HepG2 (cell line): ENCODE data around the gene TUBAL3. TPM values are rescaled to one million over a fixed set of nuclear protein-coding genes. Genes with fewer than 3 reads are reported as not detected.
A peak's percentile ranks its signal among the peaks of the same experiment; 100 is the strongest.

Experiments
- ATAC-seq: fragments of 200-7000 bp; cut with Tn5 transposase; 3 replicates; pipeline ENCODE4 v1.9.1; 2020; ENCODE audit warnings: mild to moderate bottlenecking, moderate library complexity
- BruUV-seq: library from RNA; stranded (reverse); fragments of 400-500 nt; replicated peaks from 2 replicates; lab custom pipeline; 2021; lab: Mats Ljungman, UMichigan
- CTCF ChIA-PET: fragments of 300-600 bp; formaldehyde crosslinking; extraction: SDS; loops from one replicate; lab custom pipeline; 2021; ENCODE audit warnings: low total read pairs, inconsistent platforms, low intra/inter-chr PET ratio; lab: Yijun Ruan, JAX
- POLR2A ChIA-PET: fragments of 350-600 bp; sonication (Branson Sonifier 250); formaldehyde crosslinking; loops from one replicate; lab custom pipeline; 2020; ENCODE audit warnings: antibody characterized with exemption, inconsistent platforms; lab: Yijun Ruan, JAX
- DNase-seq: peaks from one replicate; pipeline ENCODE4 v3.0.0-alpha.2; 2015; ENCODE audit warnings: low spot score
- FAIRE-seq: peaks from 3 replicates; lab custom pipeline; 2011; peaks lifted over from hg19 to GRCh38; lab: Jason Lieb, UNC
- H2AFZ ChIP-seq: one replicate; pipeline ENCODE4 v1.6.1; 2011; ENCODE audit warnings: low read length, inconsistent platforms
- H3K27ac ChIP-seq: fragments of 300-600 bp; 3 replicates; pipeline ENCODE4 v1.8.0; 2011; ENCODE audit warnings: mixed run types, mild to moderate bottlenecking, mixed read lengths, low read length, inconsistent platforms; ENCODE audit not compliant: insufficient read depth; ENCODE audit errors: extremely low read length
- H3K27me3 ChIP-seq, 2 experiments: fragments of 200-600 bp in 1 of 2; 2 replicates in 1 of 2; 3 replicates in 1 of 2; pipeline versions ENCODE4 v1.6.0 to v1.8.0; 2011; ENCODE audit warnings: low read length in 2 of 2, mild to moderate bottlenecking in 2 of 2, moderate library complexity in 2 of 2, inconsistent platforms in 1 of 2; ENCODE audit not compliant: insufficient read depth in 2 of 2, control insufficient read depth in 1 of 2
- H3K36me3 ChIP-seq, 2 experiments: fragments of 200-600 bp in 1 of 2; replicated peaks in 1 of 2; 2 replicates in 1 of 2; 3 replicates in 1 of 2; pipeline versions ENCODE4 v1.5.1 to v1.8.0; 2011; ENCODE audit warnings: low read length in 2 of 2, inconsistent platforms in 1 of 2; ENCODE audit not compliant: insufficient read depth in 2 of 2, control insufficient read depth in 1 of 2
- H3K4me1 ChIP-seq: 2 replicates; pipeline ENCODE4 v1.5.1; 2012; ENCODE audit warnings: low read length, inconsistent platforms; ENCODE audit not compliant: insufficient read depth
- H3K4me2 ChIP-seq: 2 replicates; pipeline ENCODE4 v1.6.0; 2011; ENCODE audit warnings: low read depth, low read length, inconsistent platforms
- H3K4me3 ChIP-seq, 3 experiments: fragments of 200-600 bp in 1 of 3; sonication (generic), shearing (Covaris generic) in 1 of 3; replicated peaks in 1 of 3; 2 replicates each; pipeline ENCODE4 v1.5.1; 2011 to 2016; ENCODE audit warnings: low read length in 3 of 3, inconsistent platforms in 2 of 3, low read depth in 2 of 3, mild to moderate bottlenecking in 2 of 3, control low read depth in 1 of 3, mixed read lengths in 1 of 3; ENCODE audit not compliant: insufficient read depth in 1 of 3
- H3K79me2 ChIP-seq: one replicate; pipeline ENCODE4 v1.6.1; 2011; ENCODE audit warnings: low read length, inconsistent platforms; ENCODE audit not compliant: insufficient read depth
- H3K9ac ChIP-seq: 2 replicates; pipeline ENCODE4 v1.6.0; 2011; ENCODE audit warnings: mild to moderate bottlenecking, low read depth, low read length, inconsistent platforms; ENCODE audit not compliant: insufficient read depth
- H3K9me3 ChIP-seq: 2 replicates; pipeline ENCODE4 v1.5.1; 2012; ENCODE audit warnings: mild to moderate bottlenecking, low read length
- H4K20me1 ChIP-seq: 2 replicates; pipeline ENCODE4 v1.6.0; 2011; ENCODE audit warnings: inconsistent platforms, mild to moderate bottlenecking, low read length, moderate library complexity; ENCODE audit not compliant: insufficient read depth
- ARID2 ChIP-seq: sonication (generic); formaldehyde crosslinking; IDR thresholded peaks from 2 replicates; pipeline ENCODE4 v1.8.1; 2022; ENCODE audit warnings: mild to moderate bottlenecking, missing genetic modification reagents, borderline replicate concordance
- DNMT1 ChIP-seq: sonication (generic); formaldehyde crosslinking; IDR thresholded peaks from 2 replicates; pipeline ENCODE4 v1.5.1; 2020; ENCODE audit warnings: mild to moderate bottlenecking, missing genetic modification reagents
- ESRRA ChIP-seq: sonication (generic); formaldehyde crosslinking; IDR thresholded peaks from 2 replicates; pipeline ENCODE4 v1.5.1; 2020; ENCODE audit warnings: mild to moderate bottlenecking, low read depth, missing genetic modification reagents
- KAT7 ChIP-seq: IDR thresholded peaks from 2 replicates; pipeline ENCODE4 v1.6.1; 2018; ENCODE audit warnings: borderline replicate concordance, missing compliant biosample characterization
- MATR3 ChIP-seq: sonication (generic); formaldehyde crosslinking; IDR thresholded peaks from 2 replicates; pipeline ENCODE4 v1.4.0; 2020; ENCODE audit warnings: missing genetic modification reagents
- POLR2AphosphoS2 ChIP-seq: IDR thresholded peaks from 2 replicates; pipeline ENCODE4 v1.6.1; 2011; ENCODE audit warnings: low read depth, low read length, improper control_type of control experiment
- TGIF2 ChIP-seq: IDR thresholded peaks from 2 replicates; pipeline ENCODE4 v1.6.1; 2016; ENCODE audit warnings: control low read depth, missing compliant biosample characterization
- ZBTB49 ChIP-seq: sonication (generic); formaldehyde crosslinking; IDR thresholded peaks from 2 replicates; pipeline ENCODE4 v1.4.0; 2020; ENCODE audit warnings: missing genetic modification reagents, borderline replicate concordance
- ZKSCAN1 ChIP-seq: fragments of 150-350 bp; IDR thresholded peaks from 2 replicates; pipeline ENCODE4 v1.6.1; 2014; ENCODE audit warnings: low read length
- ZNF143 ChIP-seq: sonication (generic); formaldehyde crosslinking; IDR thresholded peaks from 2 replicates; pipeline ENCODE4 v1.4.0; 2020; ENCODE audit warnings: missing genetic modification reagents
- ZNF317 ChIP-seq: sonication (generic); formaldehyde crosslinking; IDR thresholded peaks from 2 replicates; pipeline ENCODE4 v1.5.0; 2020; ENCODE audit warnings: mild to moderate bottlenecking, missing genetic modification reagents
- ZNF709 ChIP-seq: sonication (generic); formaldehyde crosslinking; IDR thresholded peaks from 2 replicates; pipeline ENCODE4 v1.5.0; 2020; ENCODE audit warnings: mild to moderate bottlenecking, missing genetic modification reagents
- ZNF761 ChIP-seq: sonication (generic); formaldehyde crosslinking; conservative IDR thresholded peaks from 2 replicates; pipeline ENCODE4 v1.4.0; 2020; ENCODE audit warnings: mild to moderate bottlenecking, missing genetic modification reagents
- ZSCAN30 ChIP-seq: sonication (generic); formaldehyde crosslinking; IDR thresholded peaks from 2 replicates; pipeline ENCODE4 v1.5.0; 2020; ENCODE audit warnings: mild to moderate bottlenecking, missing genetic modification reagents
- WGBS: methylation state at CpG from one replicate; pipeline ENCODE4 v1.1.6; 2017; ENCODE audit warnings: low lambda C conversion rate; 5-methylcytosine and 5-hydroxymethylcytosine counted together
- in situ Hi-C: cut with HindIII; loops from 2 replicates; pipeline ENCODE4 v1.10.0; 2017; ENCODE audit warnings: low pct_unique_long_range_greater_than_20kb; ENCODE audit not compliant: extremely low pct_ligation_motif_present
- intact Hi-C: fragments of 100-400 bp; cut with micrococcal nuclease; formaldehyde crosslinking; loops from one replicate; pipeline ENCODE4 v1.10.0; 2022; ENCODE audit not compliant: unreplicated experiment
- polyA plus RNA-seq, 8 experiments: library from polyadenylated mRNA; depleted of rRNA in 3 of 8; stranded (reverse) in 7 of 8; unstranded in 1 of 8; fragments of >200 nt; fragmentation: Illumina TruSeq in 4 of 8; extraction: Trizol in 4 of 8; gene quantifications; 2 replicates each; pipeline versions ENCODE4 v1.2.1 to v1.2.3, GENCODE V29; 2011 to 2016; ENCODE audit warnings: low read depth in 4 of 8, missing spikeins in 1 of 8, mixed read lengths in 1 of 8; ENCODE audit not compliant: insufficient read depth in 1 of 8
- total RNA-seq, 5 experiments: library from RNA; depleted of rRNA; stranded (reverse); fragments of >200 nt; fragmentation: Illumina TruSeq; extraction: Trizol; gene quantifications; 2 replicates each; pipeline ENCODE4 v1.2.3, GENCODE V29; 2016; ENCODE audit warnings: low read depth in 1 of 5
- TF ChIP-seq, protein P1 (sequence below): sonication (generic); formaldehyde crosslinking; IDR thresholded peaks from 2 replicates; pipeline ENCODE4 v1.5.1; 2020; ENCODE audit warnings: mild to moderate bottlenecking, missing genetic modification reagents
- TF ChIP-seq, protein P2 (sequence below): IDR thresholded peaks from 2 replicates; pipeline ENCODE4 v1.6.1; 2016; ENCODE audit warnings: control low read depth
- TF ChIP-seq, protein P3 (sequence below): sonication (generic); formaldehyde crosslinking; IDR thresholded peaks from 2 replicates; pipeline ENCODE4 v1.4.0; 2020; ENCODE audit warnings: missing genetic modification reagents, low read depth, mild to moderate bottlenecking, borderline replicate concordance

TUBAL3 gene
- total and polyA plus RNA-seq, 2 of the 13 experiments (the other 11 are each of a cell fraction or from before 2014, with no cell fraction given) = 0.07 to 0.26 TPM

GRCh38 chr10:5391790-5392189, 12.8 kb downstream of the TUBAL3 start (continued):
- no peak for TF ChIP-seq ARID2 (CRISPR knock-in tag)

DNA sequence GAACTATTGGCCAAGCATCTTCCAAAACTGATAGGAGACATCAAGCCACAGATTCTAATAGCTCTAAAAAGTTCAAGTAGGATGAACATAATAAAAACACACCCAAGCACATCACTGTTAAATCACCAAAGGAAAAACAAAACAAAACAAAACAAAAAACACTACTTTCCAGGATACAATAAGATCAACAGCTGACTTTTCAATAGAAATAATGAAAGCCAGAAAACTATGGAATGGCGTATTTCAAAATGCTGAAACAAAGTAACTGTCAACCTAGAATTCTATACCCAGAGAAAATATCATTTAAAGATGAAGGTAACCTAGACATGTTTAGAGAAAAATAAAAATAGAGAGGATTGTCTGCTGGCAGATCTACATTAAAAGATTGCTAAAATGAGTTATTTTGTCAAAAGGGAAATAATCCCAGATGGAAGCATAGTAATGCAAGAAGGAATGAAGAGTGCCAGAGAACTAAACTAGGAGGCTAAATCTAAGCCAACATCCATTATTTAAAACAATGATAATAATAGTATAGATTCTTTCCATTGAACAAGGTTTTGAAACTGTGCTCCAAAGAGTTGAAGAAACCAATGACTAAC, 13.9 kb downstream of the TUBAL3 start:
- intact Hi-C loops (no loop called here), in situ Hi-C loops (loop anchor here (25.0 kb wide), 1 partner anchor 553 kb away; the partner anchor contains the start of gene AKR1E2)
- H3K9ac ChIP-seq = no peak overlapping the region
- H3K4me2 ChIP-seq = no peak overlapping the region
- H3K27ac ChIP-seq = no peak overlapping the region
- FAIRE-seq (no peak), DNase-seq (no peak), ATAC-seq (no peak)
- no peak overlapping the region for H2AFZ ChIP-seq
- H3K4me3 ChIP-seq = no peak overlapping the region
- H3K79me2 ChIP-seq = no peaks in the 10 kb centered on the region
- 86% methylated on average over 1 of the region's 1 CpG for WGBS
- no TSS peak for BruUV-seq
- peaks cover 2 to 7% of the 10 kb centered on the region in 2 experiments; a peak in 2 of 5 replicates for H3K27me3 ChIP-seq
- H4K20me1 ChIP-seq = no peaks in the 10 kb centered on the region
- H3K36me3 ChIP-seq = no peaks in the 10 kb centered on the region
- ChIA-PET POLR2A (no interaction called here), CTCF (no interaction called here)
- peaks cover 8% of the 10 kb centered on the region; the same call in 1 of the 2 replicates for H3K4me1 ChIP-seq
- peaks cover 35% of the 10 kb centered on the region for H3K9me3 ChIP-seq
- no peak for TF ChIP-seq ZNF761
- TF ChIP-seq ZBTB49 (CRISPR knock-in tag) = no peak
- TF ChIP-seq, protein P1, sequence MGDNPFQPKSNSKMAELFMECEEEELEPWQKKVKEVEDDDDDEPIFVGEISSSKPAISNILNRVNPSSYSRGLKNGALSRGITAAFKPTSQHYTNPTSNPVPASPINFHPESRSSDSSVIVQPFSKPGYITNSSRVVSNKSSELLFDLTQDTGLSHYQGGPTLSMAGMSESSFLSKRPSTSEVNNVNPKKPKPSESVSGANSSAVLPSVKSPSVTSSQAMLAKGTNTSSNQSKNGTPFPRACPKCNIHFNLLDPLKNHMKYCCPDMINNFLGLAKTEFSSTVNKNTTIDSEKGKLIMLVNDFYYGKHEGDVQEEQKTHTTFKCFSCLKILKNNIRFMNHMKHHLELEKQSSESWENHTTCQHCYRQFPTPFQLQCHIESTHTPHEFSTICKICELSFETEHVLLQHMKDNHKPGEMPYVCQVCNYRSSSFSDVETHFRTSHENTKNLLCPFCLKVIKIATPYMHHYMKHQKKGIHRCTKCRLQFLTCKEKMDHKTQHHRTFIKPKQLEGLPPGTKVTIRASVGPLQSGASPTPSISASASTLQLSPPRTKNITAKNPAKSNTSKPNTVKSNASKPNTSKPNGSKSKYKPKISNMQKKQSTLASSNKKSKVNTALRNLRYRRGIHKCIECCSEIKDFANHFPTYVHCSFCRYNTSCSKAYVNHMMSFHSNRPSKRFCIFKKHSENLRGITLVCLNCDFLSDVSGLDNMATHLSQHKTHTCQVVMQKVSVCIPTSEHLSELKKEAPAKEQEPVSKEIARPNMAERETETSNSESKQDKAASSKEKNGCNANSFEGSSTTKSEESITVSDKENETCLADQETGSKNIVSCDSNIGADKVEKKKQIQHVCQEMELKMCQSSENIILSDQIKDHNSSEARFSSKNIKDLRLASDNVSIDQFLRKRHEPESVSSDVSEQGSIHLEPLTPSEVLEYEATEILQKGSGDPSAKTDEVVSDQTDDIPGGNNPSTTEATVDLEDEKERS (CRISPR knock-in tag) = 0 out of 2 replicates have a peak, but pooled peaks have one; percentile 44
- TF ChIP-seq ZNF143 (CRISPR knock-in tag) = no peak
- TF ChIP-seq ZKSCAN1 = no peak
- TF ChIP-seq, protein P2, sequence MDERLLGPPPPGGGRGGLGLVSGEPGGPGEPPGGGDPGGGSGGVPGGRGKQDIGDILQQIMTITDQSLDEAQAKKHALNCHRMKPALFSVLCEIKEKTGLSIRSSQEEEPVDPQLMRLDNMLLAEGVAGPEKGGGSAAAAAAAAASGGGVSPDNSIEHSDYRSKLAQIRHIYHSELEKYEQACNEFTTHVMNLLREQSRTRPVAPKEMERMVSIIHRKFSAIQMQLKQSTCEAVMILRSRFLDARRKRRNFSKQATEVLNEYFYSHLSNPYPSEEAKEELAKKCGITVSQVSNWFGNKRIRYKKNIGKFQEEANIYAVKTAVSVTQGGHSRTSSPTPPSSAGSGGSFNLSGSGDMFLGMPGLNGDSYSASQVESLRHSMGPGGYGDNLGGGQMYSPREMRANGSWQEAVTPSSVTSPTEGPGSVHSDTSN (CRISPR knock-in tag) = no peak
- no peak for TF ChIP-seq ZSCAN30 (CRISPR knock-in tag)
- no peak for TF ChIP-seq POLR2AphosphoS2
- no peak for TF ChIP-seq ESRRA
- TF ChIP-seq, protein P3, sequence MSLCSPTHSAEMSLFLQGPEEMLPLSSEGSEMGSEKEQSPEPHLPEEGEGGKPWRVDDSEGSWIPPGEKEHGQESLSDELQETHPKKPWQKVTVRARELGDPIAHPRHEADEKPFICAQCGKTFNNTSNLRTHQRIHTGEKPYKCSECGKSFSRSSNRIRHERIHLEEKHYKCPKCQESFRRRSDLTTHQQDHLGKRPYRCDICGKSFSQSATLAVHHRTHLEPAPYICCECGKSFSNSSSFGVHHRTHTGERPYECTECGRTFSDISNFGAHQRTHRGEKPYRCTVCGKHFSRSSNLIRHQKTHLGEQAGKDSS (CRISPR knock-in tag) = no peak
- TF ChIP-seq DNMT1 (CRISPR knock-in tag) = no peak
- no peak for TF ChIP-seq ZNF709
- no peak for TF ChIP-seq TGIF2 (CRISPR knock-in tag)
- TF ChIP-seq KAT7 = no peak
- no peak for TF ChIP-seq MATR3 (CRISPR knock-in tag)
- TF ChIP-seq ZNF317 (CRISPR knock-in tag) = peak; percentile 100
